A549 (cell line): ENCODE data around the gene PDE1C. TPM values are rescaled to one million over a fixed set of nuclear protein-coding genes. Genes with fewer than 3 reads are reported as not detected.

Source experiments
- ATAC-seq, 2 experiments: fragments of 200-7000 bp in 1 of 2; fragments of >200 bp in 1 of 2; cut with Nextera tagmentation in 1 of 2; cut with Tn5 transposase in 1 of 2; 3 replicates each; pipeline versions ENCODE4 v1.8.0 to v1.9.1; 2018 to 2020; ENCODE audit warnings: mild to moderate bottlenecking in 1 of 2, moderate library complexity in 1 of 2
- CTCF ChIA-PET: fragments of 300-600 bp; sonication (Branson Sonifier 250); formaldehyde crosslinking; extraction: SDS; loops from one replicate; lab custom pipeline; 2021; ENCODE audit warnings: antibody characterized with exemption, inconsistent platforms; lab: Yijun Ruan, JAX
- POLR2A ChIA-PET: fragments of 350-600 bp; formaldehyde crosslinking; extraction: SDS; loops from one replicate; lab custom pipeline; 2021; ENCODE audit warnings: antibody characterized with exemption, inconsistent platforms; lab: Yijun Ruan, JAX
- DNase-seq, 2 experiments: peaks; one replicate each; pipeline versions ENCODE4 v3.0.0 to v3.0.0-alpha.2; 2011 to 2016; ENCODE audit warnings: low read depth in 1 of 2, low spot score in 1 of 2
- FAIRE-seq: peaks from 2 replicates; lab custom pipeline; 2011; peaks lifted over from hg19 to GRCh38; lab: Jason Lieb, UNC
- H3K27ac ChIP-seq, 2 experiments: fragments of >200 bp; sonication (Bioruptor Twin); formaldehyde crosslinking; 3 replicates each; pipeline ENCODE4 v1.5.1; 2016 to 2017
- H3K4me1 ChIP-seq: fragments of >200 bp; sonication (Bioruptor Twin); formaldehyde crosslinking; 3 replicates; pipeline ENCODE4 v1.6.1; 2016
- H3K4me2 ChIP-seq: fragments of >200 bp; sonication (Bioruptor Twin); formaldehyde crosslinking; 3 replicates; pipeline ENCODE4 v1.6.1; 2016
- H3K4me3 ChIP-seq: fragments of >200 bp; sonication (Bioruptor Twin); formaldehyde crosslinking; 3 replicates; pipeline ENCODE4 v1.5.1; 2016
- H3K9me3 ChIP-seq: fragments of >200 bp; sonication (Bioruptor Twin); formaldehyde crosslinking; 3 replicates; pipeline ENCODE4 v1.6.1; 2016
- BHLHE40 ChIP-seq: IDR thresholded peaks from 2 replicates; pipeline ENCODE4 v1.6.1; 2012; ENCODE audit warnings: low read depth, low read length, inconsistent platforms
- CBX2 ChIP-seq: fragments of 200-600 bp; sonication (generic); IDR thresholded peaks from 2 replicates; pipeline ENCODE4 v1.6.1; 2016; ENCODE audit warnings: low read depth, mild to moderate bottlenecking, borderline replicate concordance
- CEBPB ChIP-seq, 2 experiments: fragments of >200 bp in 1 of 2; sonication (Bioruptor Twin) in 1 of 2; formaldehyde crosslinking in 1 of 2; IDR thresholded peaks; 2 replicates each; pipeline ENCODE4 v1.6.1; 2012 to 2016
- CHD2 ChIP-seq: fragments of 150-350 bp; IDR thresholded peaks from 2 replicates; pipeline ENCODE4 v1.6.1; 2014; ENCODE audit warnings: low read length; ENCODE audit not compliant: partially characterized antibody
- FOSL2 ChIP-seq, 2 experiments: fragments of 450-650 bp in 1 of 2; fragments of >200 bp in 1 of 2; sonication (Bioruptor Twin) in 1 of 2; formaldehyde crosslinking; IDR thresholded peaks; 2 replicates each; pipeline versions ENCODE4 v1.5.0 to v1.6.1; 2016 to 2020; ENCODE audit warnings: mild to moderate bottlenecking in 1 of 2, moderate library complexity in 1 of 2
- HDAC2 ChIP-seq: fragments of 200-600 bp; sonication (generic); IDR thresholded peaks from 2 replicates; pipeline ENCODE4 v1.6.1; 2016
- HEYL ChIP-seq: fragments of 250-450 bp; sonication (Bioruptor Pico); IDR thresholded peaks from 2 replicates; pipeline ENCODE4 v1.8.0; 2021; ENCODE audit warnings: mild to moderate bottlenecking, moderate library complexity
- HOXB13 ChIP-seq: fragments of 250-450 bp; sonication (Bioruptor Pico); IDR thresholded peaks from 2 replicates; pipeline ENCODE4 v1.5.0; 2020; ENCODE audit warnings: low read depth, mild to moderate bottlenecking, moderate library complexity
- KDM5A ChIP-seq: fragments of 200-600 bp; sonication (generic); IDR thresholded peaks from 2 replicates; pipeline ENCODE4 v1.6.1; 2016; ENCODE audit warnings: antibody characterized with exemption, mild to moderate bottlenecking
- NR3C1 ChIP-seq: fragments of >200 bp; sonication (Bioruptor Twin); formaldehyde crosslinking; IDR thresholded peaks from 3 replicates; pipeline ENCODE4 v1.6.1; 2017
- PHF8 ChIP-seq: fragments of 200-600 bp; sonication (generic); IDR thresholded peaks from 2 replicates; pipeline ENCODE4 v1.6.1; 2016; ENCODE audit warnings: low read depth, mild to moderate bottlenecking, antibody characterized with exemption, moderate library complexity, borderline replicate concordance
- POLR2A ChIP-seq: IDR thresholded peaks from 2 replicates; pipeline ENCODE4 v1.6.1; 2012; ENCODE audit warnings: mild to moderate bottlenecking, low read length
- POLR2AphosphoS2 ChIP-seq: conservative IDR thresholded peaks from 2 replicates; pipeline ENCODE4 v1.6.1; 2012; ENCODE audit warnings: low read length, improper control_type of control experiment, inconsistent platforms
- RAD21 ChIP-seq, 2 experiments: fragments of >200 bp in 1 of 2; sonication (Bioruptor Twin) in 1 of 2; formaldehyde crosslinking in 1 of 2; IDR thresholded peaks in 1 of 2; conservative IDR thresholded peaks in 1 of 2; 2 replicates in 1 of 2; 3 replicates in 1 of 2; pipeline ENCODE4 v1.6.1; 2012 to 2018; ENCODE audit warnings: inconsistent platforms in 1 of 2
- RARB ChIP-seq: fragments of 250-450 bp; sonication (Bioruptor Pico); IDR thresholded peaks from 2 replicates; pipeline ENCODE4 v1.8.0; 2021; ENCODE audit warnings: mild to moderate bottlenecking, moderate library complexity
- RNF2 ChIP-seq: fragments of 200-600 bp; sonication (generic); IDR thresholded peaks from 2 replicates; pipeline ENCODE4 v1.6.1; 2016; ENCODE audit warnings: low read depth, mild to moderate bottlenecking, antibody characterized with exemption, moderate library complexity, borderline replicate concordance
- SMC3 ChIP-seq: fragments of >200 bp; sonication (Bioruptor Twin); formaldehyde crosslinking; IDR thresholded peaks from 3 replicates; pipeline ENCODE4 v1.6.1; 2018; ENCODE audit warnings: inconsistent platforms
- TFCP2L1 ChIP-seq: fragments of 250-450 bp; sonication (Bioruptor Pico); IDR thresholded peaks from 2 replicates; pipeline ENCODE4 v1.5.0; 2021; ENCODE audit warnings: mild to moderate bottlenecking
- TP53 ChIP-seq: fragments of 250-450 bp; sonication (Bioruptor Pico); IDR thresholded peaks from 2 replicates; pipeline ENCODE4 v1.5.0; 2021; ENCODE audit warnings: mild to moderate bottlenecking, moderate library complexity
- ZC3H11A ChIP-seq: fragments of 450-650 bp; IDR thresholded peaks from 2 replicates; pipeline ENCODE4 v1.6.1; 2014; ENCODE audit warnings: antibody characterized with exemption, mild to moderate bottlenecking
- WGBS: methylation state at CpG from one replicate; pipeline ENCODE4 v1.1.6; 2017; ENCODE audit errors: missing lambda C conversion rate; 5-methylcytosine and 5-hydroxymethylcytosine counted together
- polyA minus RNA-seq: library from RNA; depleted of rRNA, polyadenylated mRNA; stranded (reverse); fragments of >200 nt; gene quantifications from 2 replicates; pipeline ENCODE4 v1.2.3, GENCODE V29; 2011; rRNA and poly(A)+ RNA removed
- polyA plus RNA-seq, 4 experiments: library from polyadenylated mRNA; depleted of rRNA in 3 of 4; stranded (reverse); fragments of >200 nt; fragmentation: RNase III in 1 of 4; extraction: RNeasy Plus Mini Kit Qiagen cat#74134 plus additional on column Dnase treatment in 1 of 4; gene quantifications; 2 replicates in 3 of 4; 3 replicates in 1 of 4; pipeline ENCODE4 v1.2.3, GENCODE V29; 2011 to 2017
- TF ChIP-seq, protein P1 (sequence below): fragments of >200 bp; sonication (Bioruptor Twin); formaldehyde crosslinking; IDR thresholded peaks from 3 replicates; pipeline ENCODE4 v1.5.1; 2016
- TF ChIP-seq, protein P2 (sequence below): IDR thresholded peaks from 2 replicates; pipeline ENCODE4 v1.6.1; 2012; ENCODE audit warnings: low read depth, borderline replicate concordance
- TF ChIP-seq, protein P3 (sequence below): IDR thresholded peaks from 2 replicates; pipeline ENCODE4 v1.6.1; 2012
- TF ChIP-seq, protein P4 (sequence below): fragments of 250-450 bp; sonication (Bioruptor Pico); IDR thresholded peaks from 2 replicates; pipeline ENCODE4 v1.5.0; 2021; ENCODE audit warnings: mild to moderate bottlenecking, moderate library complexity, borderline replicate concordance
- TF ChIP-seq, protein P5 (sequence below): fragments of 250-450 bp; sonication (Bioruptor Pico); IDR thresholded peaks from 2 replicates; pipeline ENCODE4 v1.5.0; 2020; ENCODE audit warnings: low read depth, mild to moderate bottlenecking, moderate library complexity

The PDE1C gene
- 11.0 and 17.0 TPM in 2 replicates for polyA plus RNA-seq (2011; rRNA removed)
- 3.2 and 3.6 TPM in 2 replicates for polyA plus RNA-seq (2012; cell fraction: cytosol; rRNA removed)
- polyA plus RNA-seq (2012; cell fraction: nucleus; rRNA removed) = 6.1 and 10.4 TPM in 2 replicates
- polyA plus RNA-seq (2017; fragmentation: RNase III; extraction: RNeasy Plus Mini Kit Qiagen cat#74134 plus additional on column Dnase treatment) = 8.0 to 8.5 TPM (median 8.1 TPM) in 3 replicates
- 42.7 and 54.3 TPM in 2 replicates for polyA minus RNA-seq

DNA sequence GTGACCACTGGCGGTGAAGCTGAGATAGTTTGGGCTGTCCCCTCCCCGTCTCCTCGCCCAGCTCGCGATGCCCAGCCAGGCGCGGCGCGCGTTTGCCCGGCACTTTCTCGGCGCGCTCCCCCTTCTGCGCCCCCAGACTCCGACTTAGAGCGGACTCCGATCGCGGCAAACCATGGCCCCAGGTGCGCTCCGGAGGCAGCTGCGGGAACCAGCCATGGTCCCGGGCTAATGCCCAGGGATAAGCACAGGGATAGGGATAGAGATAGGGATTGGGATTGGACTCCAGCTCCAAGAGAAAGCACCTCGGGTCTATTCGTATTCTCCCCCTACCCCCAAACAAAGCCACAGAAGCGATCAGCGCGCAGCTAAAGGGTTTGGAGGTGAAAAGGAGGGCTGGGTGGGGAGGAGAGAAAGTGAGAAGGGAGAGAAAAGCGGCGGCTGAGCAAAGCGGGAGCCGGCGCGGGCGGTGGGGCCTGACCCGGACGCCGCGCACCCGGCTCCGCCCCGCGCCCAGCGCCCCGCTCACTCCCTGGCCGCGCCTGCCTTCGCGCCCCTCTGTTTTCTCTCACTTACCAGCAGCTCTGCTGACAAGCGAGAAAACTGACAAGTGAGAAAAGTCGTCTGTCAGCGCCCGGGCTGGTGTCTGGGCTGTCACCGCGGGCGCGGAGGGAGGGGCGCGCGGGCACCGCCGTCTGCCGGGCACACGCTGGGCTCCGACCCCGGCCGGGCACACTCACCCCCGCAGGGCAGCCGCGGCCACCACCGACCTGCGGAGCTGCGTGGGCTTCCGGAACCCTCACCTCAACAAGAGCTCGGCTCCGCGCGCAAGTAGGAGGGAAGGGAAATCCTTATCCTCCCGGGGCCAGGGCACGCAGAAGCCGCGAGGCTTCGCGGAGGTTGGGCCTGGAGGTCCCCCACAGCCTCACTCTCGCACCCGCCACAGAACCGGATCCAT, at the start of gene PDE1C:
TSS of gene PDE1C (minus strand) at position 2 of the 955 bp plus-strand sequence.
- peak; percentile 30 to 48 for DNase-seq
- Histone ChIP-seq H3K4me3 (peak within 1 kb of the TSS; percentile 58), H3K4me2 (peak within 1 kb of the TSS; percentile 83), H3K9me3 (no peaks in the 10 kb centered on the region), H3K27ac (peak within 1 kb of the TSS; percentile 71 to 90)
- ChIA-PET POLR2A (no interaction called here), CTCF (interaction anchor here (0.6 to 1.6 kb wide), 9 partner anchors 9 to 288 kb away, joined by 3 to 11 read pairs (median 4); no protein-coding TSS in a partner anchor)
- WGBS = 2% methylated on average over 66 of the region's 88 CpGs
- FAIRE-seq = no peak
- TF ChIP-seq HOXB13 (CRISPR knock-in tag) (no peak), FOSL2 (IDR thresholded peaks at IDR 0.05) (no peak), FOSL2 (CRISPR knock-in tag; IDR thresholded peaks at IDR 0.05) (no peak), RNF2 (0 out of 2 replicates have a peak, but pooled peaks have one; percentile 29), HDAC2 (peak; percentile 75; the same call in 1 of the 2 replicates), TP53 (CRISPR knock-in tag) (no peak), BHLHE40 (no peak), POLR2A (peak; percentile 8; the same call in 1 of the 2 replicates), RAD21 (conservative IDR thresholded peaks at IDR 0.05 in 1 of 2, IDR thresholded peaks at IDR 0.05 in 1 of 2) (0 out of 5 replicates have a peak, but pooled peaks of 1 of the 2 experiments have one; percentile 10)
- TF ChIP-seq, protein P1, sequence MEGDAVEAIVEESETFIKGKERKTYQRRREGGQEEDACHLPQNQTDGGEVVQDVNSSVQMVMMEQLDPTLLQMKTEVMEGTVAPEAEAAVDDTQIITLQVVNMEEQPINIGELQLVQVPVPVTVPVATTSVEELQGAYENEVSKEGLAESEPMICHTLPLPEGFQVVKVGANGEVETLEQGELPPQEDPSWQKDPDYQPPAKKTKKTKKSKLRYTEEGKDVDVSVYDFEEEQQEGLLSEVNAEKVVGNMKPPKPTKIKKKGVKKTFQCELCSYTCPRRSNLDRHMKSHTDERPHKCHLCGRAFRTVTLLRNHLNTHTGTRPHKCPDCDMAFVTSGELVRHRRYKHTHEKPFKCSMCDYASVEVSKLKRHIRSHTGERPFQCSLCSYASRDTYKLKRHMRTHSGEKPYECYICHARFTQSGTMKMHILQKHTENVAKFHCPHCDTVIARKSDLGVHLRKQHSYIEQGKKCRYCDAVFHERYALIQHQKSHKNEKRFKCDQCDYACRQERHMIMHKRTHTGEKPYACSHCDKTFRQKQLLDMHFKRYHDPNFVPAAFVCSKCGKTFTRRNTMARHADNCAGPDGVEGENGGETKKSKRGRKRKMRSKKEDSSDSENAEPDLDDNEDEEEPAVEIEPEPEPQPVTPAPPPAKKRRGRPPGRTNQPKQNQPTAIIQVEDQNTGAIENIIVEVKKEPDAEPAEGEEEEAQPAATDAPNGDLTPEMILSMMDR = no peak
- TF ChIP-seq, protein P2, sequence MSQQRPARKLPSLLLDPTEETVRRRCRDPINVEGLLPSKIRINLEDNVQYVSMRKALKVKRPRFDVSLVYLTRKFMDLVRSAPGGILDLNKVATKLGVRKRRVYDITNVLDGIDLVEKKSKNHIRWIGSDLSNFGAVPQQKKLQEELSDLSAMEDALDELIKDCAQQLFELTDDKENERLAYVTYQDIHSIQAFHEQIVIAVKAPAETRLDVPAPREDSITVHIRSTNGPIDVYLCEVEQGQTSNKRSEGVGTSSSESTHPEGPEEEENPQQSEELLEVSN = peak; percentile 84
- TF ChIP-seq, protein P3, sequence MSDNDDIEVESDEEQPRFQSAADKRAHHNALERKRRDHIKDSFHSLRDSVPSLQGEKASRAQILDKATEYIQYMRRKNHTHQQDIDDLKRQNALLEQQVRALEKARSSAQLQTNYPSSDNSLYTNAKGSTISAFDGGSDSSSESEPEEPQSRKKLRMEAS = peak; percentile 77
- TF ChIP-seq, all 56 proteins: peak for 6
- peak; percentile 75 to 85 for ATAC-seq
- peaks cover 22% of the 10 kb centered on the region for H3K4me1 ChIP-seq

DNA sequence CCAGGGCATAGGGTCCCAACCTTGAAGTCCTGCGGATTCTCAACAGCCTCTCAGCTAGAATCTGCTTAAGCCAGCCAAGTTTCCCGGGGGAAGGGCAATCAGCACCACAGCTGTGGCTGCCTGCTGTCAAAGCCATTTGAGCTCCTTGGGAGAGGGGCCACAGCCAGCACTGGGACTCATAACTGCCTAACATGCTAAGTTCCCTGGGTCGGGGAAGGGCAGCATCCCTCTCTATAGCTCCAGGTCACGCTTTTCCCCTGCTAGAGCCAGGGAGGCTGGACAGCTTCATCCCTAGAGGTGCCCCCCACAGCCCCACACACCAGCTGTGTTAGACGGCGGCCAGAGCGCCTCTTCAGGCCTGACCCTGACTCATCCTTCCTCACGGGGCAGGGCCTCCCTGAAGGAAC, 49.6 kb upstream of the PDE1C start:
- no peak for ATAC-seq
- 75% methylated on average over 7 of the region's 8 CpGs for WGBS

DNA sequence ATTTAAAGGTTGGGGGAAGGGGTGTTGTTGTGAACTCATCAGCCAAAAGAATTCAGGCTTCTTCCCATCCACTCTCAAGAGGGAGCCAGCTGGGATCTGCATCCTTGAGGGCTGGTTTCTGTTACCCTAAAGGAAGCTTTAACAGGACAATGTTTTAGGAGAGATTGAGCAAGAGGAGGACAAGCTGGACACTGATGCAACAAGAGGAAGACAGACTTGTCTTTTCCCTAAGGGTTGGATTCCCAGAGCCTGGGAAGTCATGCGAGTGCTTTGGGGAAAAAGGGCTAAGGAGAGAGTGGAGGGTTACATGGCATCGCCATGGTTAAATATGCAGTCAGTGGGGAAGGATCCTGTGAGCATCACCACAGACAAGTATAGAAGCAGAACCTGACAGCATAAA, 47.6 kb upstream of the PDE1C start:
- FAIRE-seq = no peak
- CTCF ChIA-PET = no interaction called here
- WGBS = 85% methylated on average over 2 of the region's 2 CpGs

More for the DNA sequence above, 49.6 kb upstream of the PDE1C start:
- CTCF ChIA-PET = no interaction called here
- Histone ChIP-seq H3K9me3 (peaks cover 12% of the 10 kb centered on the region; the same call in 2 of the 3 replicates), H3K4me3 (no peak overlapping the region), H3K4me1 (no peaks in the 10 kb centered on the region), H3K4me2 (no peak overlapping the region), H3K27ac (no peak overlapping the region)
- FAIRE-seq (no peak), DNase-seq (no peak)
- no peak for TF ChIP-seq RARB
- TF ChIP-seq POLR2AphosphoS2 = no peak
- no peak for TF ChIP-seq HEYL (CRISPR knock-in tag)
- TF ChIP-seq CBX2 = no peak
- POLR2A ChIA-PET = no interaction called here

More for the DNA sequence above, 47.6 kb upstream of the PDE1C start:
- Histone ChIP-seq H3K27ac (no peak overlapping the region), H3K4me2 (no peak overlapping the region), H3K4me3 (no peak overlapping the region), H3K9me3 (peaks cover 11% of the 10 kb centered on the region; the same call in 2 of the 3 replicates), H3K4me1 (no peaks in the 10 kb centered on the region)
- POLR2A ChIA-PET = no interaction called here
- TF ChIP-seq FOSL2 (IDR thresholded peaks at IDR 0.05) (no peak), FOSL2 (CRISPR knock-in tag; IDR thresholded peaks at IDR 0.05) (no peak), RARB (no peak), CHD2 (no peak), POLR2AphosphoS2 (no peak), KDM5A (no peak), TFCP2L1 (CRISPR knock-in tag) (no peak), NR3C1 (no peak), ZC3H11A (no peak), SMC3 (no peak), PHF8 (no peak), CEBPB (IDR thresholded peaks at IDR 0.05) (no peak)
- TF ChIP-seq, protein P4, sequence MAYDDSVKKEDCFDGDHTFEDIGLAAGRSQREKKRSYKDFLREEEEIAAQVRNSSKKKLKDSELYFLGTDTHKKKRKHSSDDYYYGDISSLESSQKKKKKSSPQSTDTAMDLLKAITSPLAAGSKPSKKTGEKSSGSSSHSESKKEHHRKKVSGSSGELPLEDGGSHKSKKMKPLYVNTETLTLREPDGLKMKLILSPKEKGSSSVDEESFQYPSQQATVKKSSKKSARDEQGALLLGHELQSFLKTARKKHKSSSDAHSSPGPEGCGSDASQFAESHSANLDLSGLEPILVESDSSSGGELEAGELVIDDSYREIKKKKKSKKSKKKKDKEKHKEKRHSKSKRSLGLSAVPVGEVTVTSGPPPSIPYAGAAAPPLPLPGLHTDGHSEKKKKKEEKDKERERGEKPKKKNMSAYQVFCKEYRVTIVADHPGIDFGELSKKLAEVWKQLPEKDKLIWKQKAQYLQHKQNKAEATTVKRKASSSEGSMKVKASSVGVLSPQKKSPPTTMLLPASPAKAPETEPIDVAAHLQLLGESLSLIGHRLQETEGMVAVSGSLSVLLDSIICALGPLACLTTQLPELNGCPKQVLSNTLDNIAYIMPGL (CRISPR knock-in tag) = no peak
- TF ChIP-seq, protein P5, sequence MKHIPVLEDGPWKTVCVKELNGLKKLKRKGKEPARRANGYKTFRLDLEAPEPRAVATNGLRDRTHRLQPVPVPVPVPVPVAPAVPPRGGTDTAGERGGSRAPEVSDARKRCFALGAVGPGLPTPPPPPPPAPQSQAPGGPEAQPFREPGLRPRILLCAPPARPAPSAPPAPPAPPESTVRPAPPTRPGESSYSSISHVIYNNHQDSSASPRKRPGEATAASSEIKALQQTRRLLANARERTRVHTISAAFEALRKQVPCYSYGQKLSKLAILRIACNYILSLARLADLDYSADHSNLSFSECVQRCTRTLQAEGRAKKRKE = no peak
- no peak for DNase-seq
- no peak; a peak in 1 of 6 replicates for ATAC-seq
